D721Med (cell line): ENCODE data around the gene LRRC58.
"Not testable (repeated sequence)": the region's sequence is repeated elsewhere in the genome, so short reads cannot be mapped to it uniquely, and the experiment has no call there.

Experiments
- DNase-seq: peaks from one replicate; pipeline ENCODE4 v3.0.0; 2011; ENCODE audit warnings: low spot score; ENCODE audit not compliant: insufficient read length
- FAIRE-seq: peaks from 2 replicates; lab custom pipeline; 2011; peaks lifted over from hg19 to GRCh38; lab: Jason Lieb, UNC
- TF ChIP-seq, protein P1 (sequence below): IDR thresholded peaks from 2 replicates; pipeline ENCODE4 v1.5.1; 2012; ENCODE audit warnings: mild to moderate bottlenecking, control low read depth; ENCODE audit not compliant: insufficient read depth; ENCODE audit errors: missing control alignments

The LRRC58 gene

DNA sequence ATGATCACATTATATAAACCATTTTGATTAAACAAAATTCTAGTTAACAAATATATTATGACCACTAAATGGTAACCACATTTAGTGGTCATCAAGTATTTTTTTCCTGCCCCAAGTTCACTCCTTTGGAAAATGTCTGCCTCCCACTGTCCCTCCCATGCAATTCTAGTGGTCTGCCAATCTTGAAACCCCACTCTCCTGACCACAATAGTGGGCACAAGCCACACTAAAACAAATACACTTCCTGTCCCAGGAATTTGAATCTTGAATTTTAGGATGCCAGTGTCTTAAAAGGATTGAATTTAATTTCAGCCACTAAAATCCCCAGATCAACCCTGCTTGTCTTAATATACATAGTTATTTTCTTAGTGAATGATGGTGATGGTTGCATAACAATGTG lies 50.2 kb downstream of the LRRC58 start:
- TF ChIP-seq, protein P1, sequence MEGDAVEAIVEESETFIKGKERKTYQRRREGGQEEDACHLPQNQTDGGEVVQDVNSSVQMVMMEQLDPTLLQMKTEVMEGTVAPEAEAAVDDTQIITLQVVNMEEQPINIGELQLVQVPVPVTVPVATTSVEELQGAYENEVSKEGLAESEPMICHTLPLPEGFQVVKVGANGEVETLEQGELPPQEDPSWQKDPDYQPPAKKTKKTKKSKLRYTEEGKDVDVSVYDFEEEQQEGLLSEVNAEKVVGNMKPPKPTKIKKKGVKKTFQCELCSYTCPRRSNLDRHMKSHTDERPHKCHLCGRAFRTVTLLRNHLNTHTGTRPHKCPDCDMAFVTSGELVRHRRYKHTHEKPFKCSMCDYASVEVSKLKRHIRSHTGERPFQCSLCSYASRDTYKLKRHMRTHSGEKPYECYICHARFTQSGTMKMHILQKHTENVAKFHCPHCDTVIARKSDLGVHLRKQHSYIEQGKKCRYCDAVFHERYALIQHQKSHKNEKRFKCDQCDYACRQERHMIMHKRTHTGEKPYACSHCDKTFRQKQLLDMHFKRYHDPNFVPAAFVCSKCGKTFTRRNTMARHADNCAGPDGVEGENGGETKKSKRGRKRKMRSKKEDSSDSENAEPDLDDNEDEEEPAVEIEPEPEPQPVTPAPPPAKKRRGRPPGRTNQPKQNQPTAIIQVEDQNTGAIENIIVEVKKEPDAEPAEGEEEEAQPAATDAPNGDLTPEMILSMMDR = no peak
- DNase-seq = no peak
- no peak for FAIRE-seq

DNA sequence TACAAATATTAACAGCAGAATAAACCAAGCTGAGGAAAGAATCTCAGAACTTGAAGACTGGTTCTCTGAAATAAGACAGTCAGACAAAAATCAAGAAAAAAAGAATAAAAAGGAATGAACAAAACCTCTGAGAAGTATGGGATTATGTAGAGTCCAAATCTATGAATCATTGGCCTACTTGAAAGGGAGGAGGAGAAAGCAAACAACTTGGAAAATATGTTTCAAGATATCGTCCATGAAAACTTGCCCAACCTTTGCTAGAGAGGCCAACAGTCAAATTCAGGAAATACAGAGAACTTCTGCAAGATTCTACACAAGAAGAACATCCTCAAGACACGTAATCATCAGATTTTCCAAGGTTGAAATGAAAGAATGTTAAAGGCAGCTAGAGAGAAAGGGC lies 57.6 kb downstream of the LRRC58 start:
- DNase-seq, FAIRE-seq: not testable (repeated sequence)

DNA sequence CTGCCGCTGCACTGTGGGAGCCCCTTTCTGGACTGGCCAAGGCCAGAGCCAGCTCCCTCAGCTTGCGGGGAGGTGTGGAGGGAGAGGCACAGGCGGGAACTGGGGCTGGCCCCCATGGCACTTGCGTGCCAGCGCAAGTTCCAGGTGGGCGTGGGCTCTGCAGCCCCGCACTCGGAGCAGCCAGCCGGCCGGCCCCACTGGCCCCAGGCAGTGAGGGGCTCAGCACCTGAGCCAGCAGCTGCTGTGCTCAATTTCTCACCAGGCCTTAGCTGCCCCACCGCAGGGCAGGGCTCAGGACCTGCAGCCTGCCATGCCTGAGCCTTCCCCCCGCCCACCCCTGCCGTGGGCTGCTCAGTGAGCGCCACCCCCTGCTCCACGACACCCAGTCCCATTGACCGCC lies 59.5 kb downstream of the LRRC58 start:
- DNase-seq = no peak
- TF ChIP-seq, protein P1 = no peak
- FAIRE-seq = no peak

DNA sequence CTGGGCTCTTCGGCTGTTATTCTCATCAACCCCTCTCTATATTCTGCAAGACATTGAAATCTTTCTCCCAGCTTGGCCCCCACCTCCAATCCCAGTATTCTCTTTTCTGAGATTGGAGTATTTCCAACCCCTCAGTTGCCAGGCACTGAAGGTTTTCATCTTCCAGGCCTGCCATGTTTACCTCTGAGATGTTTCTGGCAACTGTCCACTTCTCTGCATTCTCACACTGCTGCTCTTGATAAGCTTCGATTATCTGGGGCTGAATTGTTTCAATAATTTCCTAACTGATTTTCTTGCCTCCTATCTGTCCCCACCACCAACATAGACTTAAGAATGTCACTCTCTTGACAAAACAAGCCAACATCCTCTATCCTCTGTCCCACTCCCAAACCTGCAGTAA lies 62.7 kb downstream of the LRRC58 start:
- DNase-seq (no peak), FAIRE-seq (no peak)

DNA sequence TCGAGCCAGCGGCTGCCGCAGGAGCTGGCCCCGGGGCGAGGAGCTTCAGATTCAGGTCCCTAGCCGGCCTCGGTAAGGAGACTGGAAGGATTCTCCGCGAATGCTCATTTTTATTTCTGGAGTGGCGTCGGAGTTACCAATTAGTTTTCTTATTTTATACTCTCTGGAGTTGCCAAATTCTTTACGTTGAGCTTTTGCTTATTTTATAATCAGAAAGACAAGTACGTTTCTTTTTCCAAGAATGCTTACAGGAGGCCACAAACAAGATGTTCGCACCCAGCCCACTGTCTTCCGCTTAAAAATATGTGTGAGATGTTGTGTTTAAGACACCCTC lies 63.7 kb downstream of the LRRC58 start:
- DNase-seq (no peak), FAIRE-seq (no peak)
- TF ChIP-seq, protein P1 = no peak

More for the DNA sequence above, 62.7 kb downstream of the LRRC58 start:
- TF ChIP-seq, protein P1 = no peak

DNA sequence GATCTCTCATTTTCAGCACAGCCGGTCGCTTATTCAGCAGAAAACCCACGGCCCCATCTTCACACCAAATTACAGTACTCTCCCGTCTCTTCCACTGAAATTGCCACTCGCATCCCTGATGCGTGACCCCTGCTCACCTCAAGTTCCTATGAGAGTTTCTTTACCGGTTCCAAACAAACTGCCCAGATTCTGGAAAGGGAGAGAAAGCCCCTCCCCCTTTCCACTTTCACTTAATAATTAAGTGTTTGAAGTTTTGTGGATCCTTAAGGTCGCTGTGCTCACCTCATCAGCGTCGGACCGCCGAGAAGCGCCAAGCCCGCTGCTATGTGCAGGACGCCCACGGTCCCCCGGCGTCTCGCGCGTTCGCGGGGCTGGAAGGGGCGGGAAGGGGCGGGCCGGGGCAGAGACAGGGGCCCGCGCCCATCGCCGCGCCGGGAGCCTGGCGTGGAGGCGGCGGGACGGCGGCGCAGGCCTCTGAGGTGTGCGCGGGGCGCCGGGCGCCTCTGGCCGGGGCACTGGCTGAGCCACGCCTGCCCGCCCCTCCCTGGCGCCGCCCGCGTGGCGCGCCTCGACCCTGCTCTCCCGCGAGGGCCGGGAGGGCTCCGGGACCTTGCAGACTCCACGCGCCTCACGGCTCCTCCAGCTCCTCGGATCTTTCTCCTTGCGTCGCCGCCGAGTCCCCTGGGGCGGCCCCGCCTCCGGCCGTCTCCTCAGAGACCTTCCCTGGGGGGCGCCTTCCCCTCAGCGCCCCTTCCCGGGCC lies 64.2 kb downstream of the LRRC58 start, which contains the start of gene GPR156:
GPR156 (minus strand) TSS at position 476 of the 761 bp plus-strand sequence. CDS start 41,124 bp downstream, outside the sequence.
- FAIRE-seq (no peak), DNase-seq (no peak)
- TF ChIP-seq, protein P1 = no peak

DNA sequence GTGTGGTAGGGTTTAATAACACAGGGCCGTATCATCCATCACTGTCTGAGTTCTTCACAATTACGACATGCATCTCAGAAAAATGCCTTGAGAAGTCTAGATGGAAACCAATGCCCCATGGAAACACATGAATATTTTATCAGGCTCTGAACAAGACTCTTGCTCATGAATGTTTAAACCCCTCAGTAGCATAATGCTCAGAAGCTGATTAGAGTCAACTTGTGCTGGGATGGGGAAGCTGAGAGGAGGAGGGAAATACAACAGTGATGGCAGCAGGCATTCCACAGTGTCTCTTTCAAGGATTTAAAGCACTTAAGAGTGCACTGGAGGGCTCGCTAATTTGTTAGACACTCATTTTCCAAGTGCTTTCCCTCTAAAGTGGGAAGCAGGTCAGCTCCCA lies 67.9 kb downstream of the LRRC58 start:
- DNase-seq (no peak), FAIRE-seq (no peak)
- TF ChIP-seq, protein P1 = no peak
